Measurements from ENCODE around the gene STUB1.
A peak's percentile ranks its signal among the peaks of the same experiment; 100 is the strongest.

STUB1 gene

GRCh38 chr16:698911-699671 lies 18.9 kb downstream of the STUB1 start:
- Mint-ChIP-seq H3K27ac (no peak overlapping the region), H3K9me3 (no peaks in the 10 kb centered on the region), H3K27me3 (peaks cover 16% of the 10 kb centered on the region), H3K4me3 (peak overlapping the region; percentile 11), H3K4me1 (peaks cover 10% of the 10 kb centered on the region), H3K36me3 (no peaks in the 10 kb centered on the region)
- DNase-seq (ENCODE audit: low spot score in 2 of 2) (no peak), ATAC-seq (ENCODE audit: low read depth) (no peak)

- H3K27ac Mint-ChIP-seq: no peak overlapping the region
- H3K9me3 Mint-ChIP-seq: no peaks in the 10 kb centered on the region
- H3K4me1 Mint-ChIP-seq: peaks cover under 1% of the 10 kb centered on the region
- ATAC-seq (ENCODE audit: low read depth): peak; percentile 64
- H3K4me3 Mint-ChIP-seq: no peak overlapping the region
- no peaks in the 10 kb centered on the region for H3K36me3 Mint-ChIP-seq
- peaks cover 18% of the 10 kb centered on the region for H3K27me3 Mint-ChIP-seq
- DNase-seq (ENCODE audit: low spot score in 2 of 2): no peak
Measured at GRCh38 chr16:700684-701584, 20.7 kb downstream of the STUB1 start.

- Mint-ChIP-seq H3K4me3 (no peak overlapping the region), H3K27ac (no peak overlapping the region), H3K27me3 (peaks cover 16% of the 10 kb centered on the region), H3K9me3 (no peaks in the 10 kb centered on the region), H3K4me1 (peaks cover 3% of the 10 kb centered on the region), H3K36me3 (no peaks in the 10 kb centered on the region)
- ATAC-seq (ENCODE audit: low read depth) (no peak), DNase-seq (ENCODE audit: low spot score in 2 of 2) (no peak)
Measured at GRCh38 chr16:702341-702740, 22.1 kb downstream of the STUB1 start.

GRCh38 chr16:703406-703805 lies 23.2 kb downstream of the STUB1 start:
- no peak overlapping the region for H3K27ac Mint-ChIP-seq
- H3K9me3 Mint-ChIP-seq: no peaks in the 10 kb centered on the region
- DNase-seq (ENCODE audit: low spot score in 2 of 2): no peak
- peaks cover 3% of the 10 kb centered on the region for H3K4me1 Mint-ChIP-seq
- no peaks in the 10 kb centered on the region for H3K36me3 Mint-ChIP-seq
- H3K4me3 Mint-ChIP-seq: no peak overlapping the region
- no peak for ATAC-seq (ENCODE audit: low read depth)
- peaks cover 24% of the 10 kb centered on the region for H3K27me3 Mint-ChIP-seq

GRCh38 chr16:704047-704446 lies 23.8 kb downstream of the STUB1 start:
- Mint-ChIP-seq H3K4me3 (no peak overlapping the region), H3K27ac (no peak overlapping the region), H3K36me3 (no peaks in the 10 kb centered on the region), H3K27me3 (peaks cover 25% of the 10 kb centered on the region), H3K4me1 (peaks cover 3% of the 10 kb centered on the region), H3K9me3 (no peaks in the 10 kb centered on the region)
- ATAC-seq (ENCODE audit: low read depth) (no peak), DNase-seq (ENCODE audit: low spot score in 2 of 2) (no peak)

- peaks cover 30% of the 10 kb centered on the region for H3K27me3 Mint-ChIP-seq
- no peak for ATAC-seq (ENCODE audit: low read depth)
- no peak overlapping the region for H3K4me3 Mint-ChIP-seq
- H3K36me3 Mint-ChIP-seq: no peaks in the 10 kb centered on the region
- no peak overlapping the region for H3K27ac Mint-ChIP-seq
- H3K4me1 Mint-ChIP-seq: peaks cover 3% of the 10 kb centered on the region
- no peaks in the 10 kb centered on the region for H3K9me3 Mint-ChIP-seq
- DNase-seq (ENCODE audit: low spot score in 2 of 2): no peak
Measured at GRCh38 chr16:704552-705380, 24.6 kb downstream of the STUB1 start.

GRCh38 chr16:705431-706188 lies 25.4 kb downstream of the STUB1 start, which contains the start of gene FBXL16:
FBXL16 (minus strand) TSS chr16:705801; CDS start chr16:697405, 8,396 bp downstream.
- ATAC-seq (ENCODE audit: low read depth): peak; percentile 15
- Mint-ChIP-seq H3K9me3 (no peaks in the 10 kb centered on the region), H3K27ac (no peak within 1 kb of the TSS), H3K36me3 (no peaks in the 10 kb centered on the region), H3K4me1 (peaks cover 3% of the 10 kb centered on the region), H3K27me3 (peaks cover 32% of the 10 kb centered on the region), H3K4me3 (no peak within 1 kb of the TSS)
- DNase-seq (ENCODE audit: low spot score in 2 of 2): no peak

GRCh38 chr16:706189-707061 lies 26.2 kb downstream of the STUB1 start:
- Mint-ChIP-seq H3K4me3 (no peak overlapping the region), H3K27me3 (peaks cover 32% of the 10 kb centered on the region), H3K9me3 (no peaks in the 10 kb centered on the region), H3K27ac (no peak overlapping the region), H3K36me3 (no peaks in the 10 kb centered on the region), H3K4me1 (peaks cover 3% of the 10 kb centered on the region)
- ATAC-seq (ENCODE audit: low read depth) (no peak), DNase-seq (ENCODE audit: low spot score in 2 of 2) (no peak)

- H3K4me1 Mint-ChIP-seq: peaks cover 3% of the 10 kb centered on the region
- DNase-seq (ENCODE audit: low spot score in 2 of 2) (no peak), ATAC-seq (ENCODE audit: low read depth) (no peak)
- no peak overlapping the region for H3K4me3 Mint-ChIP-seq
- no peaks in the 10 kb centered on the region for H3K36me3 Mint-ChIP-seq
- H3K27ac Mint-ChIP-seq: no peak overlapping the region
- H3K27me3 Mint-ChIP-seq: peaks cover 28% of the 10 kb centered on the region
- no peaks in the 10 kb centered on the region for H3K9me3 Mint-ChIP-seq
Measured at GRCh38 chr16:707062-707538, 26.9 kb downstream of the STUB1 start.

GRCh38 chr16:708019-708418 lies 27.8 kb downstream of the STUB1 start:
- no peak overlapping the region for H3K27ac Mint-ChIP-seq
- H3K4me1 Mint-ChIP-seq: peaks cover 3% of the 10 kb centered on the region
- no peaks in the 10 kb centered on the region for H3K9me3 Mint-ChIP-seq
- peaks cover 22% of the 10 kb centered on the region for H3K27me3 Mint-ChIP-seq
- no peaks in the 10 kb centered on the region for H3K36me3 Mint-ChIP-seq
- DNase-seq (ENCODE audit: low spot score in 2 of 2) (no peak), ATAC-seq (ENCODE audit: low read depth) (no peak)
- H3K4me3 Mint-ChIP-seq: no peak overlapping the region

- H3K4me1 Mint-ChIP-seq: peaks cover 3% of the 10 kb centered on the region
- ATAC-seq (ENCODE audit: low read depth) (no peak), DNase-seq (ENCODE audit: low spot score in 2 of 2) (no peak)
- no peaks in the 10 kb centered on the region for H3K9me3 Mint-ChIP-seq
- no peaks in the 10 kb centered on the region for H3K36me3 Mint-ChIP-seq
- H3K27ac Mint-ChIP-seq: no peak overlapping the region
- no peak overlapping the region for H3K4me3 Mint-ChIP-seq
- peaks cover 19% of the 10 kb centered on the region for H3K27me3 Mint-ChIP-seq
Measured at GRCh38 chr16:708959-709358, 28.7 kb downstream of the STUB1 start.

- Mint-ChIP-seq H3K4me1 (peaks cover 5% of the 10 kb centered on the region), H3K4me3 (no peak overlapping the region), H3K36me3 (no peaks in the 10 kb centered on the region), H3K27ac (no peak overlapping the region), H3K9me3 (no peaks in the 10 kb centered on the region), H3K27me3 (peaks cover 19% of the 10 kb centered on the region)
- ATAC-seq (ENCODE audit: low read depth) (no peak), DNase-seq (ENCODE audit: low spot score in 2 of 2) (no peak)
Measured at GRCh38 chr16:709566-710499, 29.6 kb downstream of the STUB1 start.

Measured in memory B cell (primary cell).